RWPE2 (cell line): ENCODE data around the gene CIPC.

Source experiments
- ATAC-seq: fragments of 200-7000 bp; cut with Tn5 transposase; 3 replicates; pipeline ENCODE4 v1.9.1; 2021; ENCODE audit warnings: low read depth
- DNase-seq: peaks from one replicate; pipeline ENCODE4 v3.0.0-alpha.2; 2020; ENCODE audit warnings: low spot score
- H3K27ac ChIP-seq: fragments of 450-650 bp; 2 replicates; pipeline ENCODE4 v1.5.1; 2017; ENCODE audit warnings: mild to moderate bottlenecking; ENCODE audit not compliant: poor library complexity, severe bottlenecking
- H3K27me3 ChIP-seq: fragments of 250-450 bp; sonication (Bioruptor Pico); 2 replicates; pipeline ENCODE4 v1.5.1; 2021; ENCODE audit warnings: mild to moderate bottlenecking, moderate library complexity; ENCODE audit not compliant: insufficient read depth, poor library complexity, severe bottlenecking
- H3K36me3 ChIP-seq: fragments of 250-450 bp; sonication (Bioruptor Pico); 2 replicates; pipeline ENCODE4 v1.5.1; 2020; ENCODE audit warnings: low read depth, mild to moderate bottlenecking, moderate library complexity
- H3K4me1 ChIP-seq: fragments of 250-450 bp; sonication (Bioruptor Pico); 2 replicates; pipeline ENCODE4 v1.5.1; 2021; ENCODE audit warnings: mild to moderate bottlenecking, moderate library complexity; ENCODE audit not compliant: insufficient read depth, poor library complexity, severe bottlenecking
- H3K4me3 ChIP-seq: fragments of 250-450 bp; sonication (Bioruptor Pico); 2 replicates; pipeline ENCODE4 v1.5.1; 2021; ENCODE audit warnings: mild to moderate bottlenecking, moderate library complexity; ENCODE audit not compliant: severe bottlenecking
- H3K9me3 ChIP-seq: fragments of 250-450 bp; sonication (Bioruptor Pico); 2 replicates; pipeline ENCODE4 v1.5.1; 2021; ENCODE audit warnings: mild to moderate bottlenecking, moderate library complexity; ENCODE audit not compliant: severe bottlenecking
- CTCF ChIP-seq: fragments of 450-650 bp; IDR thresholded peaks from one replicate; pipeline ENCODE4 v1.5.1; 2017; ENCODE audit warnings: mild to moderate bottlenecking, moderate library complexity; ENCODE audit not compliant: poor library complexity, severe bottlenecking

The CIPC gene

GRCh38 chr14:77065851-77066577 is 32.0 kb upstream of the CIPC start:
- ATAC-seq = no peak
- no peaks in the 10 kb centered on the region for H3K4me1 ChIP-seq

GRCh38 chr14:77066578-77067172 is 31.4 kb upstream of the CIPC start:
- Histone ChIP-seq H3K27ac (no peak overlapping the region), H3K27me3 (no peaks in the 10 kb centered on the region), H3K36me3 (no peaks in the 10 kb centered on the region), H3K4me3 (no peak overlapping the region), H3K4me1 (peaks cover 4% of the 10 kb centered on the region), H3K9me3 (no peaks in the 10 kb centered on the region)
- no peak for TF ChIP-seq CTCF
- no peak for ATAC-seq
- DNase-seq = no peak

More at GRCh38 chr14:77065851-77066577, 32.0 kb upstream of the CIPC start:
- no peak overlapping the region for H3K4me3 ChIP-seq
- TF ChIP-seq CTCF = no peak
- H3K27me3 ChIP-seq = no peaks in the 10 kb centered on the region
- H3K9me3 ChIP-seq = no peaks in the 10 kb centered on the region
- H3K27ac ChIP-seq = no peak overlapping the region
- no peaks in the 10 kb centered on the region for H3K36me3 ChIP-seq
- no peak for DNase-seq

GRCh38 chr14:77067632-77068516 is 30.2 kb upstream of the CIPC start:
- Histone ChIP-seq H3K4me1 (peaks cover 14% of the 10 kb centered on the region), H3K4me3 (no peak overlapping the region), H3K27ac (no peak overlapping the region), H3K27me3 (no peaks in the 10 kb centered on the region), H3K36me3 (no peaks in the 10 kb centered on the region), H3K9me3 (no peaks in the 10 kb centered on the region)
- ATAC-seq = peak; percentile 51
- no peak for DNase-seq
- TF ChIP-seq CTCF = peak; percentile 99

GRCh38 chr14:77068517-77069200 is 29.4 kb upstream of the CIPC start:
- ATAC-seq (no peak), DNase-seq (no peak)
- Histone ChIP-seq H3K36me3 (no peaks in the 10 kb centered on the region), H3K9me3 (no peaks in the 10 kb centered on the region), H3K27ac (no peak overlapping the region), H3K27me3 (no peaks in the 10 kb centered on the region), H3K4me1 (peaks cover 14% of the 10 kb centered on the region), H3K4me3 (no peak overlapping the region)
- TF ChIP-seq CTCF = peak; percentile 84
